Aorta (tissue), 5 donors: Measurements from ENCODE around the gene NEUROG2. TPM values are rescaled to one million over a fixed set of nuclear protein-coding genes. Genes with fewer than 3 reads are reported as not detected.

Experiments used
- ATAC-seq: fragments of 200-7000 bp; cut with Tn5 transposase; one replicate; pipeline ENCODE4 v1.9.1; 2022; ENCODE audit warnings: moderate library complexity; ENCODE audit not compliant: low FRiP score
- DNase-seq, 2 donors: peaks; one replicate each; pipeline ENCODE4 v3.0.0-alpha.2; 2020
- H3K27ac ChIP-seq, 2 donors: one replicate each; pipeline ENCODE4 v1.5.1; 2013; ENCODE audit warnings: low read length in 2 of 2, mild to moderate bottlenecking in 2 of 2, moderate library complexity in 2 of 2, control low read depth in 1 of 2, inconsistent platforms in 1 of 2, low read depth in 1 of 2
- H3K27me3 ChIP-seq, 2 donors: one replicate each; pipeline ENCODE4 v1.6.1; 2013; ENCODE audit warnings: control low read depth in 1 of 2, low read length in 1 of 2, mild to moderate bottlenecking in 1 of 2, moderate library complexity in 1 of 2; ENCODE audit not compliant: insufficient read depth in 2 of 2, control insufficient read depth in 1 of 2
- H3K36me3 ChIP-seq, 2 donors: one replicate each; pipeline ENCODE4 v1.6.1; 2013; ENCODE audit warnings: control low read depth in 1 of 2, low read length in 1 of 2, mild to moderate bottlenecking in 1 of 2; ENCODE audit not compliant: insufficient read depth in 2 of 2, control insufficient read depth in 1 of 2
- H3K4me1 ChIP-seq, 2 donors: one replicate each; pipeline ENCODE4 v1.6.1; 2013; ENCODE audit warnings: low read length in 2 of 2, control low read depth in 1 of 2, mild to moderate bottlenecking in 1 of 2, moderate library complexity in 1 of 2; ENCODE audit not compliant: insufficient read depth in 2 of 2, control insufficient read depth in 1 of 2
- H3K4me3 ChIP-seq, 2 donors: one replicate each; pipeline ENCODE4 v1.5.1; 2013; ENCODE audit warnings: low read length in 2 of 2, control low read depth in 1 of 2, mild to moderate bottlenecking in 1 of 2
- H3K9me3 ChIP-seq: one replicate; pipeline ENCODE4 v1.6.1; 2013; ENCODE audit warnings: mild to moderate bottlenecking, low read length; ENCODE audit not compliant: control insufficient read depth
- WGBS, 2 donors: extraction: QIAGEN DNeasy Blood & Tissue Kit; methylation state at CpG; one replicate each; pipeline ENCODE4 v1.1.7; 2013; 5-methylcytosine and 5-hydroxymethylcytosine counted together
- intact Hi-C, 2 donors: fragments of 100-400 bp; cut with DNase I; formaldehyde crosslinking; loops; one replicate each; pipeline versions ENCODE4 v1.14.2 to v1.15.0; 2022
- polyA plus RNA-seq, 2 donors: library from polyadenylated mRNA; stranded (reverse); fragments of 200-250 nt; gene quantifications; one replicate each; pipeline ENCODE4 v1.2.3, GENCODE V29; 2013
- total RNA-seq, 2 donors: library from RNA; stranded (reverse); fragmentation: NEBNext Ultra II Directional; extraction: Animal tissue kit (Norgen Biotek cat#: 25700); gene quantifications; one replicate each; pipeline ENCODE4 v1.2.1, GENCODE V29; 2021
- donor health status: healthy with polysubstance abuse.
- donor health status: Bipolar disorder and iron deficiency.
- donor health status: DM: no; HTN: no; CAD: no.
- donor health status: DM: no; HTN: no; CAD: no.
- donor health status: DM: yes; HTN: yes; CAD: no.

The NEUROG2 gene
- total and polyA plus RNA-seq, 4 donors = not detected

GRCh38 chr4:112517911-112518310, 1.9 kb upstream of the NEUROG2 start:
- Histone ChIP-seq H3K4me1 (no peaks in the 10 kb centered on the region), H3K27ac (no peak overlapping the region), H3K4me3 (no peak overlapping the region), H3K27me3 (peaks cover 0 to 2% of the 10 kb centered on the region in 2 donors), H3K36me3 (no peaks in the 10 kb centered on the region), H3K9me3 (no peaks in the 10 kb centered on the region)
- no peak for DNase-seq
- WGBS, 2 donors = 26 to 27% methylated on average over 3 of the region's 3 CpGs
- no peak for ATAC-seq
- intact Hi-C loops = loop anchor here in 1 of 2 donors (5.0 kb wide), 1 partner anchor 196 kb away; no protein-coding TSS in a partner anchor

- Histone ChIP-seq H3K4me3 (no peak overlapping the region), H3K9me3 (no peaks in the 10 kb centered on the region), H3K4me1 (no peaks in the 10 kb centered on the region), H3K36me3 (no peaks in the 10 kb centered on the region), H3K27ac (no peak overlapping the region), H3K27me3 (peaks cover 0 to 2% of the 10 kb centered on the region in 2 donors)
- DNase-seq (no peak), ATAC-seq (no peak)
- intact Hi-C loops = loop anchor here in 1 of 2 donors (5.0 kb wide), 1 partner anchor 195 kb away; no protein-coding TSS in a partner anchor
- 6 to 7% methylated on average over 20 of the region's 20 CpGs for WGBS, 2 donors
These were observed 1.2 kb upstream of the NEUROG2 start for GRCh38 chr4:112517067-112517634.

- Histone ChIP-seq H3K27me3 (peaks cover 0 to 2% of the 10 kb centered on the region in 2 donors), H3K9me3 (no peaks in the 10 kb centered on the region), H3K4me1 (no peaks in the 10 kb centered on the region), H3K4me3 (peak overlapping the region; percentile 14 to 42), H3K36me3 (no peaks in the 10 kb centered on the region), H3K27ac (no peak overlapping the region)
- intact Hi-C loops = loop anchor here in 1 of 2 donors (5.0 kb wide), 1 partner anchor 194 kb away; no protein-coding TSS in a partner anchor
- 1% methylated on average over 52 to 55 of the region's 55 CpGs for WGBS, 2 donors
- ATAC-seq (peak; percentile 16), DNase-seq (peak in 1 of 2 donors; percentile 78)
These were observed 589 bp upstream of the NEUROG2 start for GRCh38 chr4:112516471-112517066.

GRCh38 chr4:112515198-112516065, 548 bp downstream of the NEUROG2 start:
- intact Hi-C loops = loop anchor here in 1 of 2 donors (5.0 kb wide), 1 partner anchor 193 kb away; no protein-coding TSS in a partner anchor
- Histone ChIP-seq H3K27me3 (peaks cover 0 to 2% of the 10 kb centered on the region in 2 donors), H3K4me3 (peak overlapping the region; percentile 14 to 42), H3K4me1 (no peaks in the 10 kb centered on the region), H3K36me3 (no peaks in the 10 kb centered on the region), H3K9me3 (no peaks in the 10 kb centered on the region), H3K27ac (no peak overlapping the region)
- ATAC-seq (peak; percentile 58), DNase-seq (peak in 1 of 2 donors; percentile 79)
- 0 to 1% methylated on average over 77 to 96 of the region's 96 CpGs for WGBS, 2 donors

GRCh38 chr4:112514647-112515197, 1.3 kb downstream of the NEUROG2 start:
- H3K27ac ChIP-seq = no peak overlapping the region
- DNase-seq (no peak), ATAC-seq (no peak)
- intact Hi-C loops = loop anchor here in 1 of 2 donors (5.0 kb wide), 1 partner anchor 192 kb away; no protein-coding TSS in a partner anchor
- 2 to 3% methylated on average over 38 to 52 of the region's 52 CpGs for WGBS, 2 donors
- H3K9me3 ChIP-seq = no peaks in the 10 kb centered on the region
- H3K27me3 ChIP-seq = peaks cover 0 to 2% of the 10 kb centered on the region in 2 donors
- no peaks in the 10 kb centered on the region for H3K36me3 ChIP-seq
- H3K4me3 ChIP-seq = peak overlapping the region; percentile 14 to 42
- H3K4me1 ChIP-seq = no peaks in the 10 kb centered on the region

GRCh38 chr4:112513971-112514646, 1.9 kb downstream of the NEUROG2 start:
- Histone ChIP-seq H3K4me1 (no peaks in the 10 kb centered on the region), H3K27ac (no peak overlapping the region), H3K27me3 (peaks cover 0 to 2% of the 10 kb centered on the region in 2 donors), H3K36me3 (no peaks in the 10 kb centered on the region), H3K4me3 (no peak overlapping the region), H3K9me3 (no peaks in the 10 kb centered on the region)
- ATAC-seq (no peak), DNase-seq (no peak)
- intact Hi-C loops = no loop called here
- 7 to 9% methylated on average over 15 of the region's 15 CpGs for WGBS, 2 donors

GRCh38 chr4:112511803-112512118, 4.2 kb downstream of the NEUROG2 start:
- Histone ChIP-seq H3K9me3 (no peaks in the 10 kb centered on the region), H3K36me3 (no peaks in the 10 kb centered on the region), H3K27me3 (peaks cover 0 to 2% of the 10 kb centered on the region in 2 donors), H3K4me1 (no peaks in the 10 kb centered on the region), H3K27ac (no peak overlapping the region), H3K4me3 (no peak overlapping the region)
- intact Hi-C loops = no loop called here
- DNase-seq = no peak
- 83 to 90% methylated on average over 4 of the region's 4 CpGs for WGBS, 2 donors
- ATAC-seq = no peak
